K562 (cell line): ENCODE data around the gene B4GALNT4. TPM values are rescaled to one million over a fixed set of nuclear protein-coding genes. Genes with fewer than 3 reads are reported as not detected.

Experiments used
- ATAC-seq: fragments of 200-7000 bp; cut with Tn5 transposase; 3 replicates; pipeline ENCODE4 v1.9.1; 2020; ENCODE audit warnings: moderate library complexity
- BruUV-seq: library from RNA; stranded (reverse); fragments of 400-500 nt; replicated peaks from 2 replicates; lab custom pipeline; 2021; lab: Mats Ljungman, UMichigan
- CTCF ChIA-PET: fragments of 300-600 bp; formaldehyde crosslinking; extraction: SDS; loops from one replicate; lab custom pipeline; 2021; ENCODE audit warnings: low intra/inter-chr PET ratio; lab: Yijun Ruan, JAX
- POLR2A ChIA-PET: fragments of 300-600, 350-650 bp; sonication (Branson Sonifier 250); formaldehyde crosslinking; extraction: SDS; loops from one replicate; lab custom pipeline; 2021; ENCODE audit warnings: antibody characterized with exemption, inconsistent platforms; lab: Yijun Ruan, JAX
- DNase-seq, 4 experiments: peaks; one replicate each; pipeline versions ENCODE4 v3.0.0 to v3.0.0-alpha.2; 2011 to 2018; ENCODE audit warnings: low spot score in 3 of 4, mixed read lengths in 3 of 4; ENCODE audit errors: extremely low read depth in 1 of 4
- FAIRE-seq: peaks from 2 replicates; lab custom pipeline; 2011; peaks lifted over from hg19 to GRCh38; lab: Jason Lieb, UNC
- H2AFZ ChIP-seq: 2 replicates; pipeline ENCODE4 v1.6.0; 2011; ENCODE audit warnings: low read depth, low read length, control low read depth, inconsistent platforms
- H3K27ac ChIP-seq: fragments of 200-600 bp; 3 replicates; pipeline ENCODE4 v1.8.0; 2011; ENCODE audit warnings: low read depth, mild to moderate bottlenecking, control low read depth, inconsistent platforms, low read length, moderate library complexity, mixed read lengths; ENCODE audit errors: extremely low read depth
- H3K27me3 ChIP-seq, 2 experiments: fragments of 300-600 bp in 1 of 2; 2 replicates in 1 of 2; 3 replicates in 1 of 2; pipeline versions ENCODE4 v1.6.0 to v1.8.0; 2011; ENCODE audit warnings: inconsistent platforms in 2 of 2, low read length in 2 of 2, mild to moderate bottlenecking in 1 of 2, mixed read lengths in 1 of 2, moderate library complexity in 1 of 2; ENCODE audit not compliant: control insufficient read depth in 2 of 2, insufficient read depth in 2 of 2
- H3K36me3 ChIP-seq: fragments of 300-600 bp; 3 replicates; pipeline ENCODE4 v1.8.0; 2011; ENCODE audit warnings: mild to moderate bottlenecking, low read length, inconsistent platforms; ENCODE audit not compliant: control insufficient read depth, insufficient read depth
- H3K4me1 ChIP-seq, 2 experiments: fragments of 200-600 bp in 1 of 2; replicated peaks in 1 of 2; 2 replicates in 1 of 2; 3 replicates in 1 of 2; pipeline versions ENCODE4 v1.5.1 to v1.8.0; 2011; ENCODE audit warnings: inconsistent platforms in 2 of 2, low read length in 2 of 2, mild to moderate bottlenecking in 1 of 2, mixed read lengths in 1 of 2, moderate library complexity in 1 of 2; ENCODE audit not compliant: control insufficient read depth in 2 of 2, insufficient read depth in 2 of 2
- H3K4me2 ChIP-seq: 2 replicates; pipeline ENCODE4 v1.6.1; 2011; ENCODE audit warnings: low read length, control low read depth, inconsistent platforms, mixed read lengths; ENCODE audit not compliant: insufficient read depth
- H3K4me3 ChIP-seq: fragments of 200-600 bp; sonication (generic), shearing (Covaris generic); 2 replicates; pipeline ENCODE4 v1.5.1; 2016; ENCODE audit warnings: control low read depth, inconsistent platforms
- H3K79me2 ChIP-seq: fragments of 200-600 bp; 3 replicates; pipeline ENCODE4 v1.8.0; 2011; ENCODE audit warnings: low read length, inconsistent platforms; ENCODE audit not compliant: control insufficient read depth, insufficient read depth
- H3K9ac ChIP-seq, 2 experiments: 2 replicates each; pipeline versions ENCODE4 v1.6.0 to v1.6.1; 2011; ENCODE audit warnings: low read depth in 2 of 2, low read length in 2 of 2, control low read depth in 1 of 2, inconsistent platforms in 1 of 2, mild to moderate bottlenecking in 1 of 2, mixed read lengths in 1 of 2; ENCODE audit not compliant: insufficient read depth in 1 of 2
- H3K9me1 ChIP-seq: one replicate; pipeline ENCODE4 v1.6.0; 2011; ENCODE audit warnings: inconsistent platforms, mild to moderate bottlenecking, low read length, moderate library complexity; ENCODE audit not compliant: control insufficient read depth, insufficient read depth
- H3K9me3 ChIP-seq: replicated peaks from 2 replicates; pipeline ENCODE4 v1.5.1; 2011; ENCODE audit warnings: low read depth, low read length, inconsistent platforms; ENCODE audit not compliant: control insufficient read depth, insufficient read depth
- H4K20me1 ChIP-seq: replicated peaks from 2 replicates; pipeline ENCODE4 v1.6.1; 2011; ENCODE audit warnings: low read length, inconsistent platforms, mixed read lengths; ENCODE audit not compliant: control insufficient read depth, insufficient read depth
- CEBPB ChIP-seq: fragments of 450-650 bp; IDR thresholded peaks from 2 replicates; pipeline ENCODE4 v1.6.1; 2016; ENCODE audit warnings: missing genetic modification characterization, missing compliant biosample characterization
- ETV6 ChIP-seq, 3 experiments: fragments of 150-350 bp in 1 of 3; sonication (generic) in 1 of 3; formaldehyde crosslinking in 1 of 3; IDR thresholded peaks; 2 replicates each; pipeline versions ENCODE4 v1.6.1 to v1.8.0; 2014 to 2022; ENCODE audit warnings: borderline replicate concordance in 2 of 3, low read depth in 2 of 3, antibody characterized with exemption in 1 of 3, low read length in 1 of 3, mild to moderate bottlenecking in 1 of 3, missing genetic modification reagents in 1 of 3
- FIP1L1 ChIP-seq: fragments of 200-400 bp; formaldehyde crosslinking; IDR thresholded peaks from 2 replicates; pipeline ENCODE4 v1.6.1; 2018; ENCODE audit warnings: mild to moderate bottlenecking, low read depth, low read length; ENCODE audit not compliant: poor library complexity, severe bottlenecking
- HDGF ChIP-seq: fragments of 450-650 bp; IDR thresholded peaks from 2 replicates; pipeline ENCODE4 v1.6.1; 2016
- PCBP1 ChIP-seq: fragments of 200-400 bp; formaldehyde crosslinking; IDR thresholded peaks from 2 replicates; pipeline ENCODE4 v1.6.1; 2018; ENCODE audit warnings: mild to moderate bottlenecking, low read depth, low read length; ENCODE audit not compliant: poor library complexity, severe bottlenecking
- PML ChIP-seq: IDR thresholded peaks from 2 replicates; pipeline ENCODE4 v1.6.1; 2012; ENCODE audit warnings: low read length, inconsistent platforms
- POLR3A ChIP-seq: IDR thresholded peaks from 2 replicates; pipeline ENCODE4 v1.6.1; 2011; ENCODE audit warnings: borderline replicate concordance, mild to moderate bottlenecking, moderate library complexity; ENCODE audit not compliant: insufficient read length, insufficient read depth; ENCODE audit errors: extremely low read depth
- SOX6 ChIP-seq: fragments of 450-650 bp; IDR thresholded peaks from 2 replicates; pipeline ENCODE4 v1.6.1; 2014; ENCODE audit warnings: mild to moderate bottlenecking
- ZBTB33 ChIP-seq: sonication (generic); formaldehyde crosslinking; IDR thresholded peaks from 2 replicates; pipeline ENCODE4 v1.8.1; 2023; ENCODE audit warnings: mild to moderate bottlenecking, missing genetic modification reagents
- ZC3H4 ChIP-seq: sonication (generic); formaldehyde crosslinking; IDR thresholded peaks from 2 replicates; pipeline ENCODE4 v1.9.0; 2021; ENCODE audit warnings: missing genetic modification reagents, borderline replicate concordance
- ZNF174 ChIP-seq: fragments of 250-450 bp; sonication (Bioruptor Pico); IDR thresholded peaks from 2 replicates; pipeline ENCODE4 v1.4.0; 2020; ENCODE audit warnings: mild to moderate bottlenecking
- WGBS: fragments of 100-300 bp; shearing (Covaris generic); methylation state at CpG from one replicate; pipeline ENCODE4 v1.1.6; 2016; ENCODE audit warnings: low coverage, mixed read lengths; ENCODE audit not compliant: insufficient coverage; ENCODE audit errors: missing lambda C conversion rate; 5-methylcytosine and 5-hydroxymethylcytosine counted together
- in situ Hi-C: fragments of 300-500 bp; cut with MboI; formaldehyde crosslinking; loops from 4 replicates; pipeline ENCODE4 v1.15.0; 2018; ENCODE audit warnings: inconsistent platforms, mixed read lengths
- intact Hi-C: fragments of 100-400 bp; cut with micrococcal nuclease; formaldehyde crosslinking; loops from 2 replicates; pipeline ENCODE4 v1.14.2; 2022
- polyA plus RNA-seq, 8 experiments: library from polyadenylated mRNA; depleted of rRNA in 4 of 8; stranded (reverse) in 5 of 8; unstranded in 3 of 8; fragments of >200 nt; fragmentation: Nextera tagmentation in 2 of 8; fragmentation: Illumina TruSeq in 1 of 8; extraction: Ambion mirVana in 2 of 8; extraction: Trizol in 1 of 8; gene quantifications; 2 replicates each; pipeline versions ENCODE4 v1.2.1 to v1.2.3, GENCODE V29; 2011 to 2014; ENCODE audit warnings: inconsistent platforms in 1 of 8, missing spikeins in 1 of 8
- total RNA-seq, 7 experiments: library from RNA; depleted of rRNA in 6 of 7; stranded (reverse); fragments of >200 nt in 6 of 7; fragmentation: Illumina TruSeq in 2 of 7; extraction: Trizol in 2 of 7; gene quantifications; 2 replicates each; pipeline versions ENCODE4 v1.2.1 to v1.2.3, GENCODE V29; 2011 to 2021; ENCODE audit warnings: low replicate concordance in 1 of 7

The B4GALNT4 gene
- total and polyA plus RNA-seq, 9 of the 15 experiments (the other 6 are each of a cell fraction or from before 2014, with no cell fraction given): 0.20 to 37.1 (median 10.8) TPM; not detected in 1

GRCh38 chr11:420054-420910, 51.0 kb downstream of the B4GALNT4 start:
- 82% methylated on average over 38 of the region's 71 CpGs for WGBS
- BruUV-seq: no TSS peak

More at GRCh38 chr11:420054-420910, 51.0 kb downstream of the B4GALNT4 start:
- POLR2A ChIA-PET: no interaction called here
- H3K27ac ChIP-seq: no peak overlapping the region
- H3K36me3 ChIP-seq: no peaks in the 10 kb centered on the region
- in situ Hi-C loops: no loop called here
- H3K4me2 ChIP-seq: no peak overlapping the region
- ATAC-seq (no peak), DNase-seq (no peak), FAIRE-seq (no peak)
- no peak overlapping the region for H2AFZ ChIP-seq
- H3K9me1 ChIP-seq: no peaks in the 10 kb centered on the region
- H3K9me3 ChIP-seq: 0 out of 2 replicates have a peak, but pooled peaks cover 2% of the 10 kb centered on the region
- intact Hi-C loops: no loop called here
- no peak overlapping the region for H3K4me3 ChIP-seq
- peaks cover 7 to 57% of the 10 kb centered on the region in 2 experiments for H3K4me1 ChIP-seq
- no peaks in the 10 kb centered on the region for H4K20me1 ChIP-seq
- no peak overlapping the region for H3K9ac ChIP-seq
- H3K27me3 ChIP-seq: no peaks in the 10 kb centered on the region
- CTCF ChIA-PET: no interaction called here
- TF ChIP-seq CEBPB (no peak), SOX6 (no peak), POLR3A (no peak), ZC3H4 (no peak), HDGF (no peak), ZBTB33 (CRISPR knock-in tag) (peak; percentile 82), FIP1L1 (peak; percentile 29), PML (no peak), ZNF174 (CRISPR knock-in tag) (no peak), PCBP1 (peak; percentile 31), ETV6 (IDR thresholded peaks at IDR 0.05; ENCODE audit: borderline replicate concordance in 1 of 2, low read depth in 2 of 2, low read length in 1 of 2) (no peak), ETV6 (CRISPR knock-in tag; IDR thresholded peaks at IDR 0.05; ENCODE audit: borderline replicate concordance) (no peak)
- TF ChIP-seq, all 486 proteins: peak for 3
- no peaks in the 10 kb centered on the region for H3K79me2 ChIP-seq
